IMR-90 (cell line): ENCODE results near the gene ANKFY1. TPM values are rescaled to one million over a fixed set of nuclear protein-coding genes. Genes with fewer than 3 reads are reported as not detected.

Source experiments
- ATAC-seq: fragments of 200-7000 bp; cut with Tn5 transposase; 2 replicates; pipeline ENCODE4 v1.9.1; 2020; ENCODE audit warnings: low read depth, mild to moderate bottlenecking, moderate library complexity
- BruUV-seq: library from RNA; stranded (reverse); fragments of 400-500 nt; replicated peaks from 2 replicates; lab custom pipeline; 2021; lab: Mats Ljungman, UMichigan
- CTCF ChIA-PET: fragments of 300-600 bp; formaldehyde crosslinking; extraction: SDS; loops from one replicate; lab custom pipeline; 2021; ENCODE audit warnings: antibody characterized with exemption; lab: Yijun Ruan, JAX
- POLR2A ChIA-PET: fragments of 300-600 bp; sonication (Branson Sonifier 250); formaldehyde crosslinking; loops from one replicate; lab custom pipeline; 2022; ENCODE audit warnings: antibody characterized with exemption; ENCODE audit not compliant: unreplicated experiment; lab: Charles Lee
- DNase-seq: peaks from one replicate; pipeline ENCODE4 v3.0.0; 2013
- H2AFZ ChIP-seq: replicated peaks from 2 replicates; pipeline ENCODE3; 2013; ENCODE audit warnings: low read length, mild to moderate bottlenecking; ENCODE audit not compliant: poor library complexity
- H2AK5ac ChIP-seq: 2 replicates; pipeline ENCODE4 v1.6.1; 2013; ENCODE audit warnings: low read depth, low read length, inconsistent platforms
- H2AK9ac ChIP-seq: replicated peaks from 2 replicates; pipeline ENCODE3; 2013; ENCODE audit warnings: mild to moderate bottlenecking, low read depth, low read length, moderate library complexity; ENCODE audit not compliant: poor library complexity
- H2BK120ac ChIP-seq: 2 replicates; pipeline ENCODE4 v1.6.1; 2013; ENCODE audit warnings: low read depth, low read length, inconsistent platforms
- H2BK15ac ChIP-seq: 3 replicates; pipeline ENCODE4 v1.6.1; 2013; ENCODE audit warnings: low read depth, low read length, inconsistent platforms
- H2BK20ac ChIP-seq: 2 replicates; pipeline ENCODE4 v1.6.1; 2013; ENCODE audit warnings: low read depth, mild to moderate bottlenecking, inconsistent platforms, low read length, moderate library complexity
- H2BK5ac ChIP-seq: 2 replicates; pipeline ENCODE4 v1.6.1; 2013; ENCODE audit warnings: mild to moderate bottlenecking, low read depth, low read length, inconsistent platforms; ENCODE audit not compliant: poor library complexity, severe bottlenecking
- H3K14ac ChIP-seq: replicated peaks from 2 replicates; pipeline ENCODE4 v1.6.1; 2013; ENCODE audit warnings: low read depth, low read length, inconsistent platforms
- H3K18ac ChIP-seq: 2 replicates; pipeline ENCODE4 v1.6.1; 2013; ENCODE audit warnings: low read depth, low read length, control low read depth
- H3K23ac ChIP-seq: 2 replicates; pipeline ENCODE4 v1.6.1; 2013; ENCODE audit warnings: low read depth, low read length, inconsistent platforms
- H3K27ac ChIP-seq: 2 replicates; pipeline ENCODE4 v1.5.1; 2013; ENCODE audit warnings: mild to moderate bottlenecking, control low read depth, low read length; ENCODE audit not compliant: insufficient read depth
- H3K27me3 ChIP-seq: 2 replicates; pipeline ENCODE4 v1.6.1; 2013; ENCODE audit warnings: low read length; ENCODE audit not compliant: control insufficient read depth, insufficient read depth
- H3K36me3 ChIP-seq: 2 replicates; pipeline ENCODE4 v1.6.1; 2013; ENCODE audit warnings: low read length, mixed read lengths; ENCODE audit not compliant: control insufficient read depth, insufficient read depth
- H3K4ac ChIP-seq: 2 replicates; pipeline ENCODE4 v1.6.1; 2013; ENCODE audit warnings: low read depth, low read length, inconsistent platforms
- H3K4me1 ChIP-seq: 2 replicates; pipeline ENCODE4 v1.6.1; 2013; ENCODE audit warnings: low read length, mixed read lengths; ENCODE audit not compliant: control insufficient read depth, insufficient read depth
- H3K4me2 ChIP-seq: 2 replicates; pipeline ENCODE4 v1.6.1; 2013; ENCODE audit warnings: low read depth, mild to moderate bottlenecking, control low read depth, low read length, moderate library complexity
- H3K4me3 ChIP-seq: 2 replicates; pipeline ENCODE4 v1.5.1; 2013; ENCODE audit warnings: low read depth, mild to moderate bottlenecking, control low read depth, low read length, moderate library complexity; ENCODE audit not compliant: insufficient read depth
- H3K56ac ChIP-seq: 2 replicates; pipeline ENCODE4 v1.6.1; 2013; ENCODE audit warnings: low read length, inconsistent platforms; ENCODE audit not compliant: insufficient read depth; ENCODE audit errors: extremely low read depth
- H3K79me1 ChIP-seq, 2 experiments: 2 replicates each; pipeline ENCODE4 v1.6.1; 2013; ENCODE audit warnings: low read length in 2 of 2, inconsistent platforms in 1 of 2, low read depth in 1 of 2
- H3K9ac ChIP-seq: 2 replicates; pipeline ENCODE4 v1.6.1; 2013; ENCODE audit warnings: low read depth, low read length, control low read depth
- H3K9me1 ChIP-seq: 2 replicates; pipeline ENCODE4 v1.6.1; 2013; ENCODE audit warnings: low read length, inconsistent platforms; ENCODE audit not compliant: insufficient read depth
- H3K9me3 ChIP-seq: 2 replicates; pipeline ENCODE4 v1.6.1; 2013; ENCODE audit warnings: low read length; ENCODE audit not compliant: control insufficient read depth, insufficient read depth
- H4K20me1 ChIP-seq: 2 replicates; pipeline ENCODE4 v1.6.1; 2013; ENCODE audit warnings: low read length, inconsistent platforms; ENCODE audit not compliant: insufficient read depth
- H4K5ac ChIP-seq: 2 replicates; pipeline ENCODE4 v1.6.1; 2013; ENCODE audit warnings: mild to moderate bottlenecking, low read depth, low read length, control low read depth
- H4K8ac ChIP-seq, 2 experiments: 2 replicates each; pipeline ENCODE4 v1.6.1; 2013; ENCODE audit warnings: low read depth in 2 of 2, low read length in 2 of 2, control low read depth in 1 of 2, inconsistent platforms in 1 of 2
- H4K91ac ChIP-seq: 2 replicates; pipeline ENCODE4 v1.6.1; 2013; ENCODE audit warnings: low read depth, low read length, inconsistent platforms; ENCODE audit not compliant: insufficient read depth
- BHLHE40 ChIP-seq: fragments of 150-350 bp; IDR thresholded peaks from 2 replicates; pipeline ENCODE4 v1.6.1; 2016; ENCODE audit warnings: mild to moderate bottlenecking, low read depth, low read length
- CEBPB ChIP-seq: IDR thresholded peaks from 2 replicates; pipeline ENCODE4 v1.6.1; 2012; ENCODE audit warnings: low read depth, low read length, improper control_type of control experiment
- CHD1 ChIP-seq: IDR thresholded peaks from 2 replicates; pipeline ENCODE4 v1.6.1; 2012; ENCODE audit warnings: low read depth, low read length, improper control_type of control experiment
- CTCF ChIP-seq: conservative IDR thresholded peaks from 2 replicates; pipeline ENCODE4 v1.5.1; 2012; ENCODE audit warnings: mild to moderate bottlenecking, low read depth, low read length, improper control_type of control experiment
- ELK1 ChIP-seq: fragments of 150-350 bp; IDR thresholded peaks from 2 replicates; pipeline ENCODE4 v1.6.1; 2016; ENCODE audit warnings: low read depth, mild to moderate bottlenecking, low read length, moderate library complexity, borderline replicate concordance
- FOS ChIP-seq: fragments of 150-350 bp; IDR thresholded peaks from 2 replicates; pipeline ENCODE4 v1.6.1; 2016; ENCODE audit warnings: low read depth, low read length
- MAFK ChIP-seq: IDR thresholded peaks from 2 replicates; pipeline ENCODE4 v1.6.1; 2012; ENCODE audit warnings: low read depth, low read length, improper control_type of control experiment
- MAZ ChIP-seq: IDR thresholded peaks from 2 replicates; pipeline ENCODE4 v1.6.1; 2012; ENCODE audit warnings: low read depth, mild to moderate bottlenecking, low read length, improper control_type of control experiment, moderate library complexity, borderline replicate concordance
- MXI1 ChIP-seq: IDR thresholded peaks from 2 replicates; pipeline ENCODE4 v1.6.1; 2012; ENCODE audit warnings: low read depth, mild to moderate bottlenecking, low read length, moderate library complexity, borderline replicate concordance
- NFE2L2 ChIP-seq: fragments of 150-350 bp; IDR thresholded peaks from 2 replicates; pipeline ENCODE4 v1.6.1; 2016; ENCODE audit warnings: low read depth, mild to moderate bottlenecking, low read length
- POLR2A ChIP-seq: IDR thresholded peaks from 2 replicates; pipeline ENCODE4 v1.6.1; 2012; ENCODE audit warnings: mild to moderate bottlenecking, low read depth, low read length
- RAD21 ChIP-seq: IDR thresholded peaks from 2 replicates; pipeline ENCODE4 v1.6.1; 2012; ENCODE audit warnings: low read length, improper control_type of control experiment
- RCOR1 ChIP-seq: IDR thresholded peaks from 2 replicates; pipeline ENCODE4 v1.6.1; 2012; ENCODE audit warnings: mild to moderate bottlenecking, low read length, improper control_type of control experiment; ENCODE audit not compliant: insufficient replicate concordance
- RFX5 ChIP-seq: IDR thresholded peaks from 2 replicates; pipeline ENCODE4 v1.8.0; 2012; ENCODE audit warnings: low read depth, mild to moderate bottlenecking, low read length, moderate library complexity
- SMC3 ChIP-seq: fragments of 150-350 bp; IDR thresholded peaks from 2 replicates; pipeline ENCODE4 v1.6.1; 2016; ENCODE audit warnings: low read depth, mild to moderate bottlenecking, antibody characterized with exemption, low read length, moderate library complexity
- USF2 ChIP-seq: fragments of 150-350 bp; IDR thresholded peaks from 2 replicates; pipeline ENCODE4 v1.6.1; 2017; ENCODE audit warnings: mild to moderate bottlenecking, antibody characterized with exemption, low read length, low read depth
- WGBS, 2 experiments: methylation state at CpG; one replicate each; pipeline versions ENCODE4 v1.1.5 to v1.1.7; 2013; ENCODE audit warnings: missing lambda C conversion rate in 2 of 2; ENCODE audit not compliant: insufficient read length in 1 of 2; ENCODE audit errors: extremely low coverage in 2 of 2; 5-methylcytosine and 5-hydroxymethylcytosine counted together
- dilution Hi-C: fragments of 300-500 bp; cut with HindIII; formaldehyde crosslinking; loops from one replicate; pipeline ENCODE4 v1.14.3; 2018; ENCODE audit warnings: low sequenced_read_pairs; ENCODE audit not compliant: unreplicated experiment
- in situ Hi-C: fragments of 300-500 bp; cut with MboI; formaldehyde crosslinking; loops from 3 replicates; pipeline ENCODE4 v1.14.3; 2019; ENCODE audit warnings: low sequenced_read_pairs, inconsistent platforms, mixed read lengths
- intact Hi-C: fragments of 100-400 bp; cut with micrococcal nuclease; formaldehyde crosslinking; loops from 2 replicates; pipeline ENCODE4 v1.10.0; 2022
- polyA plus RNA-seq, 3 experiments: library from polyadenylated mRNA; depleted of rRNA; stranded (reverse); fragments of >200 nt; gene quantifications; 2 replicates each; pipeline ENCODE4 v1.2.3, GENCODE V29; 2012; ENCODE audit warnings: low replicate concordance in 1 of 3
- total RNA-seq: library from RNA; depleted of rRNA; stranded (reverse); fragments of >200 nt; gene quantifications from 2 replicates; pipeline ENCODE4 v1.2.3, GENCODE V29; 2012

Gene ANKFY1
- total and polyA plus RNA-seq, 2 of the 4 experiments (the other 2 are of a cell fraction): 32.3 to 48.9 TPM

GRCh38 chr17:4120332-4120731, 143.4 kb downstream of the ANKFY1 start:
- ChIA-PET CTCF (no interaction called here), POLR2A (no interaction called here)
- Histone ChIP-seq H4K20me1 (peaks cover 20% of the 10 kb centered on the region), H3K14ac (no peak overlapping the region), H3K4me2 (no peak overlapping the region), H4K8ac (no peak overlapping the region), H2BK20ac (no peak overlapping the region), H3K18ac (no peak overlapping the region), H2BK120ac (no peak overlapping the region), H3K4me3 (no peak overlapping the region), H3K79me1 (peaks cover 12 to 68% of the 10 kb centered on the region in 2 experiments), H4K91ac (no peak overlapping the region), H3K56ac (no peak overlapping the region), H4K5ac (no peak overlapping the region), H2BK5ac (no peak overlapping the region), H3K36me3 (peaks cover 33% of the 10 kb centered on the region), H3K4me1 (no peaks in the 10 kb centered on the region), H3K27me3 (no peaks in the 10 kb centered on the region), H3K9me3 (no peaks in the 10 kb centered on the region), H2BK15ac (no peak overlapping the region), H3K27ac (no peak overlapping the region), H3K9ac (no peak overlapping the region), H3K23ac (no peak overlapping the region), H3K4ac (no peak overlapping the region), H3K9me1 (peaks cover 22% of the 10 kb centered on the region), H2AK9ac (no peak overlapping the region), H2AK5ac (no peak overlapping the region), H2AFZ (no peak overlapping the region)
- no peak for DNase-seq
- intact Hi-C loops (no loop called here), dilution Hi-C loops (no loop called here), in situ Hi-C loops (no loop called here)
- TF ChIP-seq USF2: no peak
- no peak for TF ChIP-seq ELK1
- TF ChIP-seq NFE2L2: no peak
- no peak for TF ChIP-seq MAZ
- no peak for TF ChIP-seq CTCF
- TF ChIP-seq POLR2A: no peak
- TF ChIP-seq CEBPB: no peak
- no peak for TF ChIP-seq MAFK
- no peak for TF ChIP-seq BHLHE40
- no peak for TF ChIP-seq CHD1
- no peak for TF ChIP-seq RAD21
- no peak for TF ChIP-seq RFX5
- TF ChIP-seq RCOR1: no peak
- no peak for TF ChIP-seq FOS
- TF ChIP-seq SMC3: no peak
- no peak for TF ChIP-seq MXI1
- ATAC-seq: no peak
- 80% methylated on average over 1 of the region's 3 CpGs; no CpG with 5 or more reads in 1 of the 2 experiments for WGBS, 2 experiments
- no TSS peak for BruUV-seq
